GM12878 (cell line): ENCODE data around the gene NPAS3. TPM values are rescaled to one million over a fixed set of nuclear protein-coding genes. Genes with fewer than 3 reads are reported as not detected.

ENCODE experiments used
- ATAC-seq: fragments of 200-7000 bp; cut with Tn5 transposase; 3 replicates; pipeline ENCODE4 v1.9.1; 2020; ENCODE audit warnings: mild to moderate bottlenecking, moderate library complexity
- BruUV-seq: library from RNA; stranded (reverse); fragments of 400-500 nt; replicated peaks from 2 replicates; lab custom pipeline; 2021; lab: Mats Ljungman, UMichigan
- CTCF ChIA-PET: fragments of 300-600 bp; sonication (Branson Sonifier 250); formaldehyde crosslinking; extraction: SDS; loops from one replicate; lab custom pipeline; 2021; ENCODE audit warnings: inconsistent platforms; lab: Yijun Ruan, JAX
- POLR2A ChIA-PET: fragments of 350-600 bp; formaldehyde crosslinking; extraction: SDS; loops from one replicate; lab custom pipeline; 2021; ENCODE audit warnings: inconsistent platforms; lab: Charles Lee
- RAD21 ChIA-PET: fragments of 300-600 bp; sonication (Branson Sonifier 250); formaldehyde crosslinking; loops from one replicate; lab custom pipeline; 2023; ENCODE audit warnings: antibody characterized with exemption; ENCODE audit not compliant: unreplicated experiment; lab: Charles Lee
- SMC1A ChIA-PET: fragments of 300-600 bp; sonication (Branson Sonifier 250); formaldehyde crosslinking; loops from one replicate; lab custom pipeline; 2023; ENCODE audit not compliant: unreplicated experiment, uncharacterized antibody; lab: Charles Lee
- DNase-seq: peaks from one replicate; pipeline ENCODE4 v3.0.0-alpha.2; 2011; ENCODE audit warnings: low read depth, low spot score
- FAIRE-seq: peaks from 3 replicates; lab custom pipeline; 2011; peaks lifted over from hg19 to GRCh38; lab: Jason Lieb, UNC
- H2AFZ ChIP-seq: 2 replicates; pipeline ENCODE4 v1.6.0; 2011; ENCODE audit warnings: low read depth, low read length, control low read depth; ENCODE audit not compliant: control insufficient read depth
- H3K27ac ChIP-seq: 2 replicates; pipeline ENCODE4 v1.5.1; 2011; ENCODE audit warnings: control low read depth; ENCODE audit not compliant: control insufficient read depth, insufficient read depth
- H3K27me3 ChIP-seq, 2 experiments: replicated peaks in 1 of 2; 2 replicates each; pipeline versions ENCODE4 v1.6.0 to v1.6.1; 2011; ENCODE audit warnings: low read length in 1 of 2; ENCODE audit not compliant: control insufficient read depth in 2 of 2, insufficient read depth in 2 of 2
- H3K36me3 ChIP-seq, 2 experiments: 2 replicates each; pipeline ENCODE4 v1.5.1; 2011; ENCODE audit warnings: low read length in 1 of 2; ENCODE audit not compliant: control insufficient read depth in 2 of 2, insufficient read depth in 2 of 2
- H3K4me1 ChIP-seq: 2 replicates; pipeline ENCODE4 v1.6.1; 2011; ENCODE audit warnings: mild to moderate bottlenecking, low read length, moderate library complexity, mixed read lengths; ENCODE audit not compliant: control insufficient read depth, insufficient read depth
- H3K4me2 ChIP-seq: 2 replicates; pipeline ENCODE4 v1.6.0; 2011; ENCODE audit warnings: control low read depth; ENCODE audit not compliant: control insufficient read depth, insufficient read depth
- H3K4me3 ChIP-seq: fragments of 200-600 bp; sonication (generic); 2 replicates; pipeline ENCODE4 v1.5.1; 2016
- H3K79me2 ChIP-seq: 2 replicates; pipeline ENCODE4 v1.6.0; 2011; ENCODE audit warnings: low read length; ENCODE audit not compliant: control insufficient read depth, insufficient read depth
- H3K9ac ChIP-seq: 2 replicates; pipeline ENCODE4 v1.8.0; 2011; ENCODE audit warnings: low read length, control low read depth, mixed read lengths; ENCODE audit not compliant: control insufficient read depth, insufficient read depth
- H3K9me3 ChIP-seq: replicated peaks from 3 replicates; pipeline ENCODE4 v1.5.1; 2011; ENCODE audit warnings: mild to moderate bottlenecking, low read length; ENCODE audit not compliant: control insufficient read depth, insufficient read depth
- H4K20me1 ChIP-seq: 2 replicates; pipeline ENCODE4 v1.6.0; 2011; ENCODE audit not compliant: control insufficient read depth, insufficient read depth
- CBX5 ChIP-seq: sonication (generic); IDR thresholded peaks from 2 replicates; pipeline ENCODE4 v1.6.1; 2016; ENCODE audit warnings: low read depth, moderate library complexity, mild to moderate bottlenecking, inconsistent platforms
- CHD1 ChIP-seq: IDR thresholded peaks from 2 replicates; pipeline ENCODE4 v1.6.1; 2012; ENCODE audit warnings: low read depth, low read length, improper control_type of control experiment
- EZH2 ChIP-seq: IDR thresholded peaks from 2 replicates; pipeline ENCODE4 v1.6.1; 2012; ENCODE audit warnings: low read depth, mild to moderate bottlenecking, control low read depth, inconsistent platforms, low read length, borderline replicate concordance; ENCODE audit not compliant: control insufficient read depth
- HCFC1 ChIP-seq: fragments of 150-350 bp; IDR thresholded peaks from 2 replicates; pipeline ENCODE4 v1.6.1; 2014; ENCODE audit warnings: low read length
- HDAC2 ChIP-seq: fragments of 200-600 bp; sonication (generic); IDR thresholded peaks from 2 replicates; pipeline ENCODE4 v1.6.1; 2017
- IKZF1 ChIP-seq: fragments of 450-650 bp; conservative IDR thresholded peaks from 2 replicates; pipeline ENCODE4 v1.6.1; 2017; ENCODE audit warnings: antibody characterized with exemption, mild to moderate bottlenecking
- KDM1A ChIP-seq: fragments of 200-600 bp; sonication (generic); IDR thresholded peaks from 2 replicates; pipeline ENCODE4 v1.6.1; 2016; ENCODE audit warnings: borderline replicate concordance
- KLF5 ChIP-seq: fragments of 450-650 bp; IDR thresholded peaks from 2 replicates; pipeline ENCODE4 v1.6.1; 2014; ENCODE audit warnings: mild to moderate bottlenecking; ENCODE audit not compliant: partially characterized antibody
- MTA3 ChIP-seq: IDR thresholded peaks from 2 replicates; pipeline ENCODE4 v1.6.1; 2012; ENCODE audit warnings: low read length, inconsistent platforms, borderline replicate concordance
- NFXL1 ChIP-seq: fragments of 450-650 bp; IDR thresholded peaks from 2 replicates; pipeline ENCODE4 v1.6.1; 2017; ENCODE audit warnings: antibody characterized with exemption, mild to moderate bottlenecking, borderline replicate concordance
- PKNOX1 ChIP-seq: fragments of 450-650 bp; IDR thresholded peaks from 2 replicates; pipeline ENCODE4 v1.6.1; 2016; ENCODE audit warnings: mild to moderate bottlenecking
- PML ChIP-seq: IDR thresholded peaks from 2 replicates; pipeline ENCODE4 v1.6.1; 2012; ENCODE audit warnings: low read length, inconsistent platforms
- RAD51 ChIP-seq: fragments of 450-650 bp; IDR thresholded peaks from 2 replicates; pipeline ENCODE4 v1.6.1; 2016; ENCODE audit warnings: moderate library complexity, mild to moderate bottlenecking, inconsistent platforms
- RFX5 ChIP-seq: IDR thresholded peaks from 2 replicates; pipeline ENCODE4 v1.6.1; 2011; ENCODE audit warnings: low read depth, low read length, improper control_type of control experiment
- TARDBP ChIP-seq: IDR thresholded peaks from 2 replicates; pipeline ENCODE4 v1.6.1; 2016; ENCODE audit warnings: borderline replicate concordance
- TCF3 ChIP-seq: IDR thresholded peaks from 2 replicates; pipeline ENCODE4 v1.6.1; 2012; ENCODE audit warnings: low read depth, mild to moderate bottlenecking, low read length, borderline replicate concordance; ENCODE audit not compliant: insufficient read depth
- YBX1 ChIP-seq: fragments of 450-650 bp; IDR thresholded peaks from 2 replicates; pipeline ENCODE4 v1.6.1; 2016; ENCODE audit warnings: antibody characterized with exemption
- ZBTB33 ChIP-seq: fragments of 450-650 bp; IDR thresholded peaks from 2 replicates; pipeline ENCODE4 v1.6.1; 2017; ENCODE audit warnings: mild to moderate bottlenecking
- ZNF592 ChIP-seq: fragments of 450-650 bp; IDR thresholded peaks from 2 replicates; pipeline ENCODE4 v1.6.1; 2017; ENCODE audit warnings: mild to moderate bottlenecking, moderate library complexity
- WGBS: methylation state at CpG from one replicate; pipeline ENCODE4 v1.1.6; 2016; ENCODE audit warnings: low lambda C conversion rate; ENCODE audit not compliant: insufficient replicate concordance, insufficient coverage; ENCODE audit errors: missing lambda C conversion rate; 5-methylcytosine and 5-hydroxymethylcytosine counted together
- in situ Hi-C: fragments of 300-500 bp; cut with MboI; formaldehyde crosslinking; loops from 9 replicates; pipeline ENCODE4 v1.14.3; 2018; ENCODE audit warnings: mixed read lengths
- intact Hi-C: fragments of 100-400 bp; cut with micrococcal nuclease; formaldehyde crosslinking; loops from one replicate; pipeline ENCODE4 v1.14.2; 2022; ENCODE audit not compliant: unreplicated experiment
- polyA plus RNA-seq, 11 experiments: library from polyadenylated mRNA; depleted of rRNA in 4 of 11; unstranded in 6 of 11; stranded (reverse) in 5 of 11; fragments of >200 nt; fragmentation: Nextera tagmentation in 4 of 11; fragmentation: Illumina TruSeq in 1 of 11; extraction: Ambion mirVana in 4 of 11; extraction: Trizol in 1 of 11; gene quantifications; 1 replicate in 1 of 11; 2 replicates in 10 of 11; pipeline versions ENCODE4 v1.2.1 to v1.2.3, GENCODE V29; 2011 to 2016; ENCODE audit warnings: inconsistent platforms in 2 of 11, missing spikeins in 2 of 11, low read depth in 1 of 11
- total RNA-seq, 4 experiments: library from RNA; depleted of rRNA in 3 of 4; stranded (reverse); fragments of >200 nt in 3 of 4; fragmentation: Illumina TruSeq in 1 of 4; extraction: Trizol in 1 of 4; gene quantifications; 2 replicates each; pipeline versions ENCODE4 v1.2.1 to v1.2.3, GENCODE V29; 2013 to 2021

NPAS3 gene
- total and polyA plus RNA-seq, 10 of the 15 experiments (the other 5 are each of a cell fraction or from before 2014, with no cell fraction given): under 0.01 to 2.7 (median 0.03) TPM; not detected in 6

- H3K4me3 ChIP-seq: no peak overlapping the region
- WGBS: 32% methylated on average over 6 of the region's 6 CpGs
- no peak overlapping the region for H2AFZ ChIP-seq
- ATAC-seq: no peak
- no peaks in the 10 kb centered on the region for H3K27me3 ChIP-seq
- CTCF ChIA-PET: interaction anchor here (1.1 to 5.1 kb wide), 3 partner anchors 10 to 122 kb away, joined by 4 to 50 read pairs (median 5); no protein-coding TSS in a partner anchor
- no peak overlapping the region for H3K4me2 ChIP-seq
- no peaks in the 10 kb centered on the region for H3K79me2 ChIP-seq
- no peaks in the 10 kb centered on the region for H4K20me1 ChIP-seq
- SMC1A ChIA-PET: interaction anchor here (1.0 to 8.6 kb wide), 7 partner anchors 11 to 59 kb away, joined by 4 to 176 read pairs (median 25); no protein-coding TSS in a partner anchor
- RAD21 ChIA-PET: interaction anchor here (2.7 to 12.9 kb wide), 3 partner anchors 12 to 22 kb away, joined by 43 to 176 read pairs (median 59); no protein-coding TSS in a partner anchor
- BruUV-seq: no TSS peak
- FAIRE-seq: no peak
- H3K4me1 ChIP-seq: no peaks in the 10 kb centered on the region
- no peak for DNase-seq
- intact Hi-C loops: no loop called here
- no peak overlapping the region for H3K27ac ChIP-seq
- no peak overlapping the region for H3K9ac ChIP-seq
- H3K9me3 ChIP-seq: no peaks in the 10 kb centered on the region
- in situ Hi-C loops: no loop called here
- POLR2A ChIA-PET: interaction anchor here (7.9 kb wide), 1 partner anchor 10 kb away, joined by 81 read pairs; no protein-coding TSS in a partner anchor
- no peaks in the 10 kb centered on the region for H3K36me3 ChIP-seq
- TF ChIP-seq TARDBP: no peak
- no peak for TF ChIP-seq CHD1
- no peak for TF ChIP-seq PKNOX1
- TF ChIP-seq ZNF592: no peak
- no peak for TF ChIP-seq ZBTB33
- no peak for TF ChIP-seq YBX1
- TF ChIP-seq IKZF1: no peak
- no peak for TF ChIP-seq NFXL1
- no peak for TF ChIP-seq HCFC1
- no peak for TF ChIP-seq RAD51
- no peak for TF ChIP-seq PML
- TF ChIP-seq MTA3: no peak
- no peak for TF ChIP-seq EZH2
- TF ChIP-seq KLF5: no peak
- TF ChIP-seq RFX5: no peak
- TF ChIP-seq HDAC2: no peak
- no peak for TF ChIP-seq TCF3
- TF ChIP-seq KDM1A: no peak
- no peak for TF ChIP-seq CBX5
Observed at GRCh38 chr14:33553706-33554278, 615.1 kb downstream of the NPAS3 start.
